ENCODE measurements around the gene PRDM1.

PRDM1 gene

DNA sequence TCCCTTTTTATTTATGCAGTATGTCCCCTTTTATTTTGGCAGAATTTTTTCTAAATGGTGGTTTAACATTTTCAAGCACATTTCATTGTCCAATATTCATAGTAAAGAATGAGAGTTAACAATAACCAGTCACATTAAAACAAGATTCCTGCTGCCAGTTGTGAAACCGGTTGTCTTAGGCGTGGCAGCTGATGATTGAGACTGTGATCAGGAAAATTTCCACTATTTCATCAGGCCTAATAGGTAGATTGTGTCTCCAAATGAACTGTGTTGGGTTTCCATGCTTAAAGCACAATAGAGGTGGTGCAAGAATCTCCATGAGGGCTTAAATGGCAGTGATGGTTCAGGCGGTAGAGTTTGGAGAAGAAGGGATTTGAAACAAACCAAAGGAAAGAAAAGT is 15.3 kb downstream of the PRDM1 start (continued):
- TF ChIP-seq, protein P1, sequence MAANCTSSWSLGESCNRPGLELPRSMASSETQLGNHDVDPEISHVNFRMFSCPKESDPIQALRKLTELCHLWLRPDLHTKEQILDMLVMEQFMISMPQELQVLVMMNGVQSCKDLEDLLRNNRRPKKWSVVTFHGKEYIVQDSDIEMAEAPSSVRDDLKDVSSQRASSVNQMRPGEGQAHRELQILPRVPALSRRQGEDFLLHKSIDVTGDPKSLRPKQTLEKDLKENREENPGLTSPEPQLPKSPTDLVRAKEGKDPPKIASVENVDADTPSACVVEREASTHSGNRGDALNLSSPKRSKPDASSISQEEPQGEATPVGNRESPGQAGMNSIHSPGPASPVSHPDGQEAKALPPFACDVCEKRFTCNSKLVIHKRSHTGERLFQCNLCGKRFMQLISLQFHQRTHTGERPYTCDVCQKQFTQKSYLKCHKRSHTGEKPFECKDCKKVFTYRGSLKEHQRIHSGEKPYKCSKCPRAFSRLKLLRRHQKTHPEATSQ (tag by site-specific recombination; IDR thresholded peaks at IDR 0.05): no peak
- TF ChIP-seq ZNF211 (tag by site-specific recombination; IDR thresholded peaks at IDR 0.05; ENCODE audit: low read depth): no peak

DNA sequence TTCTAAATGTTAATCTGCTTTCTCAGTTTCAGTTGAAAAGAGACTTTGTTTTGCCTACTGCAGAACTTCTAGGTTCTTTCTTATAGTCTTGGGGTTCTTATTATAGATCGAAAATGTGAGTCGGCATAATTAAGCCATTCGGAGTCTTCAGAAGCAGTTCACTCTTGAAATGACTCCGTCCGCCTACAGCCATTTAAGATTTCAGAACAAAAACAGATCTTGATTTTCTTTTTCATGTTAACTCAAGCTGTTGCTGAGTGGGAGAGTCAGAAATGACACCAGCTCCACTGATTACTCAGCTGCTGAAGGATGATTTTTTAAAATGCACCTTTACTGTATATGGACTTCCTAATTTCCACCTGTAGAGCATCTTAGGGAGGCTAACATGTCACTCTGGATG is 15.9 kb downstream of the PRDM1 start:
- TF ChIP-seq KLF17 (tag by site-specific recombination; IDR thresholded peaks at IDR 0.05) (no peak), GLI2 (tag by site-specific recombination; IDR thresholded peaks at IDR 0.05; ENCODE audit: borderline replicate concordance, low read depth) (no peak), WT1 (tag by site-specific recombination; IDR thresholded peaks at IDR 0.05) (no peak), KLF9 (tag by site-specific recombination; IDR thresholded peaks at IDR 0.05; ENCODE audit: low read depth) (no peak), ZNF514 (tag by site-specific recombination; IDR thresholded peaks at IDR 0.05) (no peak), ZNF785 (tag by site-specific recombination; IDR thresholded peaks at IDR 0.05) (no peak), SETDB1 (IDR thresholded peaks at IDR 0.05; ENCODE audit: insufficient read length, low read length) (no peak), ZNF266 (tag by site-specific recombination; IDR thresholded peaks at IDR 0.05; ENCODE audit: low read depth) (no peak), ZNF335 (tag by site-specific recombination; conservative IDR thresholded peaks at IDR 0.05) (no peak), ZNF549 (tag by site-specific recombination; IDR thresholded peaks at IDR 0.05) (no peak), IKZF3 (tag by site-specific recombination; IDR thresholded peaks at IDR 0.05) (no peak), ZNF596 (tag by site-specific recombination; IDR thresholded peaks at IDR 0.05) (no peak), PATZ1 (tag by site-specific recombination; IDR thresholded peaks at IDR 0.05) (no peak), ZNF670 (tag by site-specific recombination; IDR thresholded peaks at IDR 0.05; ENCODE audit: low read depth) (no peak)
- TF ChIP-seq, protein P2, sequence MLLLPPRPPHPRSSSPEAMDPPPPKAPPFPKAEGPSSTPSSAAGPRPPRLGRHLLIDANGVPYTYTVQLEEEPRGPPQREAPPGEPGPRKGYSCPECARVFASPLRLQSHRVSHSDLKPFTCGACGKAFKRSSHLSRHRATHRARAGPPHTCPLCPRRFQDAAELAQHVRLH (tag by site-specific recombination; IDR thresholded peaks at IDR 0.05): no peak
- TF ChIP-seq, protein P3, sequence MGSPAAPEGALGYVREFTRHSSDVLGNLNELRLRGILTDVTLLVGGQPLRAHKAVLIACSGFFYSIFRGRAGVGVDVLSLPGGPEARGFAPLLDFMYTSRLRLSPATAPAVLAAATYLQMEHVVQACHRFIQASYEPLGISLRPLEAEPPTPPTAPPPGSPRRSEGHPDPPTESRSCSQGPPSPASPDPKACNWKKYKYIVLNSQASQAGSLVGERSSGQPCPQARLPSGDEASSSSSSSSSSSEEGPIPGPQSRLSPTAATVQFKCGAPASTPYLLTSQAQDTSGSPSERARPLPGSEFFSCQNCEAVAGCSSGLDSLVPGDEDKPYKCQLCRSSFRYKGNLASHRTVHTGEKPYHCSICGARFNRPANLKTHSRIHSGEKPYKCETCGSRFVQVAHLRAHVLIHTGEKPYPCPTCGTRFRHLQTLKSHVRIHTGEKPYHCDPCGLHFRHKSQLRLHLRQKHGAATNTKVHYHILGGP (tag by site-specific recombination; IDR thresholded peaks at IDR 0.05): no peak
- Histone ChIP-seq H3K36me3 (ENCODE audit: control insufficient read depth in 2 of 2, insufficient read depth in 1 of 2, low read length in 2 of 2) (peaks cover 0 to 33% of the 10 kb centered on the region in 2 experiments; a peak in 1 of 3 replicates), H3K27ac (ENCODE audit: extremely low read depth, low read depth, low read length) (no peak overlapping the region), H3K4me1 (ENCODE audit: control insufficient read depth, insufficient read depth, low read length) (peaks cover 15% of the 10 kb centered on the region), H3K4me3 (ENCODE audit: low read depth, low read length) (no peak overlapping the region), H3K9me3 (ENCODE audit: control insufficient read depth, insufficient read depth, low read depth, low read length) (no peaks in the 10 kb centered on the region)
- ChIA-PET CTCF (no interaction called here), POLR2A (no interaction called here)
